GM12878 (cell line): Measurements from ENCODE around the gene LETM1.

Source experiments
- CTCF ChIP-seq, 3 experiments: IDR thresholded peaks in 2 of 3; conservative IDR thresholded peaks in 1 of 3; 2 replicates each; pipeline ENCODE4 v1.5.1; 2011; ENCODE audit warnings: low read depth in 3 of 3, low read length in 3 of 3, mild to moderate bottlenecking in 3 of 3, control low read depth in 2 of 3, moderate library complexity in 2 of 3, inconsistent platforms in 1 of 3, mixed read lengths in 1 of 3; ENCODE audit not compliant: control insufficient read depth in 2 of 3, insufficient read depth in 1 of 3; ENCODE audit errors: extremely low read depth in 1 of 3
- DPF2 ChIP-seq: fragments of 450-650 bp; IDR thresholded peaks from 2 replicates; pipeline ENCODE4 v1.6.1; 2017; ENCODE audit warnings: mild to moderate bottlenecking
- ELK1 ChIP-seq: IDR thresholded peaks from 2 replicates; pipeline ENCODE4 v1.6.1; 2012; ENCODE audit warnings: low read depth, low read length, improper control_type of control experiment
- EZH2 ChIP-seq: IDR thresholded peaks from 2 replicates; pipeline ENCODE4 v1.6.1; 2012; ENCODE audit warnings: low read depth, mild to moderate bottlenecking, control low read depth, inconsistent platforms, low read length, borderline replicate concordance; ENCODE audit not compliant: control insufficient read depth
- POLR2A ChIP-seq: IDR thresholded peaks from 2 replicates; pipeline ENCODE4 v1.6.1; 2011; ENCODE audit warnings: low read depth, mild to moderate bottlenecking, low read length
- SPI1 ChIP-seq: IDR thresholded peaks from 2 replicates; pipeline ENCODE4 v1.6.1; 2011; ENCODE audit warnings: low read depth, mild to moderate bottlenecking, low read length, moderate library complexity, borderline replicate concordance; ENCODE audit not compliant: insufficient read depth
- USF2 ChIP-seq: IDR thresholded peaks from 2 replicates; pipeline ENCODE4 v1.6.1; 2011; ENCODE audit warnings: low read depth, low read length, improper control_type of control experiment, borderline replicate concordance
- ZNF622 ChIP-seq: fragments of 450-650 bp; IDR thresholded peaks from 2 replicates; pipeline ENCODE4 v1.6.1; 2017; ENCODE audit warnings: mild to moderate bottlenecking, inconsistent platforms

GRCh38 chr4:1830234-1830633 lies 25.7 kb downstream of the LETM1 start:
- TF ChIP-seq DPF2 (no peak), SPI1 (no peak), USF2 (no peak), ZNF622 (no peak), ELK1 (no peak), POLR2A (no peak), CTCF (IDR thresholded peaks at IDR 0.05 in 2 of 3, conservative IDR thresholded peaks at IDR 0.05 in 1 of 3; ENCODE audit: control insufficient read depth in 2 of 3, extremely low read depth in 1 of 3, insufficient read depth in 1 of 3, low read depth in 3 of 3, low read length in 3 of 3) (no peak), EZH2 (no peak)
